Measurements from ENCODE around the gene MELK.

MELK gene

DNA sequence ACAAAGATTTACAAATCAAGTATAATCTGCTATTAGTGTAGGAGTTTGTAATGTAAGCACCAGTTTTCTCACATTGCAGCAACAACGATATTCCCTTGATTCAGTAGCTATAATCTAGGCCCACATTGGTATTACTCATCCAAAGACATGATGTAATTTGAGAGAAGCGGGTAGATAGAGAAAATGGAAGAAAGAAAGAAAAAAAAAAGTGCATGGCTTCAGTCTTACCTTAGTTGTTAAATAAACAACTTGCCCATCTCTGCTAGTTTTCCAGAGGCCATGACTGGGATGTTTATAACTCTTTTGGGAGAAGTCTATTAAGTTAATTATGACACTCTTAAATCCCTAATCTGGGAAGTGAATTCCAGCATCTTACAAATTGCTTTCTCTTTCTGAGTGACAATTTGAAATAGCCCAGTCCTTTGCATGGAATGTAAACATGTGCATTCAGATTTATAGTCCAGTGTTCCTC lies 2.8 kb downstream of the MELK start:
- Histone ChIP-seq H3K4me3 (ENCODE audit: insufficient read depth, low read depth, low read length) (no peak overlapping the region), H3K27me3 (ENCODE audit: control insufficient read depth, insufficient read depth, low read length, poor library complexity, severe bottlenecking) (no peaks in the 10 kb centered on the region), H3K9me3 (ENCODE audit: control insufficient read depth, low read length) (no peaks in the 10 kb centered on the region), H3K27ac (ENCODE audit: insufficient read depth, low read depth, low read length, poor library complexity, severe bottlenecking) (no peak overlapping the region), H3K4me1 (ENCODE audit: control insufficient read depth, insufficient read depth, low read length) (peaks cover 3% of the 10 kb centered on the region), H3K36me3 (ENCODE audit: control insufficient read depth, insufficient read depth, low read length) (no peaks in the 10 kb centered on the region)
- 100% methylated on average over 1 to 2 of the region's 2 CpGs for WGBS, 2 experiments

DNA sequence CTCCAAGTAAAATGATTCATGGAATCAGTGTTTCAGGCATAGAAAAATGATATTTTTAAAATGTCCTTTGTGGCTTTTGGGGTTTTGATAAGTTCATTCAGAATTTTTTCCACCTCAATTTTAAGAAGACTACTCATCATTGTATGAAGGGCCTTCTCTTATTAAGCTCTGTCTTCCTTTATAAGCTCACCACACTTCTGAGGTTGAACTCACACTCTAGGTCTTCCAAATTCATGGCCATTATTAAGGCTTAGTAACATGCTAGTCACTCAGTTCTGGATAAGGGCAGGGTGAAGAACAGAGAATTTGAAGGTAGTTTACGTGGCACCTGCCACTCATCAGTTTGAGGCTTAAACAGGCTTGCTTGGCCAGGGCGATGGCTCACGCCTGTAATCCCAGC lies 4.2 kb downstream of the MELK start:
- no peaks in the 10 kb centered on the region for H3K27me3 ChIP-seq (ENCODE audit: control insufficient read depth, insufficient read depth, low read length, poor library complexity, severe bottlenecking)

DNA sequence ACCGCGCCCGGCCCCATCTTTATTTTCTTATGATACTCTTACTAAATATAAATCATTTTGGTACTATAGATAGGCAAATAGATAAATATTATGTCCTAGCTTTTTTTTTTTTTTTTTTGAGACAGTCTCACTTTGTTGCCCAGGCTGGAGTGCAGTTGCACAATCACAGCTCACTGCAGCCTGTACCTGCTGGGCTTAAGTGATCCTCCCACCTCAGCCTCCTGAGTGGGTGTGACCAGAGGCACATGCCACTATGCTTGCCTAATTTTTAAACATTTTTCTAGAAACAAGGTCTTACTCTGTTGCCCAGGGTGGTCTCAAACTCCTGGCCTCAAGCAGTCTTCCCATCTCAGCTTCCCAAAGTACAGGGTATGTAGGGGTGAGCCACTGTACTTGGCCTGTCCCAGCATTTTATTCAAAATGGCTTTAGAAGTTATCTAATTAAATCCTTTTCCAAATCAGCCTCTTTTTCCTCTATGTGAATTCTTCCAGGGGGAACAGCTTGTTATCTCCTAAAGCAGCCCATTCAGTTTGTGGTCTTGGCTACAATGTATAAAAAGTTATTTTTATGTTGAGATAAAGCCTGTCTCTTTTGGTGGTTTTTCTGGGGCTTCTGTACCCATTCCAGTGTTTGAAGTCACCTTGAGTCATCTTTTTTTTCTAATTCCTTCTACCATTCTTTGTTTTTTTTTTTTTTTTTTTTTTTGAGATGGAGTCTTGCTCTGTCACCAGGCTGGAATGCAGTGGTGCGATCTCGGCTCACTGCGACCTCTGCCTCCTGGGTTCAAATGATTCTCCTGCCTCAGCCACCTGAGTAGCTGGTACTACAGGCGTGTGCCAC lies 12.1 kb downstream of the MELK start:
- WGBS, 2 experiments, result 93 to 96% methylated on average over 7 of the region's 7 CpGs
- Histone ChIP-seq H3K4me1 (ENCODE audit: control insufficient read depth, insufficient read depth, low read length) (no peaks in the 10 kb centered on the region), H3K4me3 (ENCODE audit: insufficient read depth, low read depth, low read length) (no peak overlapping the region), H3K9me3 (ENCODE audit: control insufficient read depth, low read length) (no peaks in the 10 kb centered on the region), H3K36me3 (ENCODE audit: control insufficient read depth, insufficient read depth, low read length) (peaks cover 4% of the 10 kb centered on the region), H3K27me3 (ENCODE audit: control insufficient read depth, insufficient read depth, low read length, poor library complexity, severe bottlenecking) (no peaks in the 10 kb centered on the region), H3K27ac (ENCODE audit: insufficient read depth, low read depth, low read length, poor library complexity, severe bottlenecking) (no peak overlapping the region)

More for the DNA sequence above, 4.2 kb downstream of the MELK start:
- 94% methylated on average over 3 of the region's 3 CpGs for WGBS, 2 experiments
- Histone ChIP-seq H3K4me1 (ENCODE audit: control insufficient read depth, insufficient read depth, low read length) (peaks cover 3% of the 10 kb centered on the region), H3K27ac (ENCODE audit: insufficient read depth, low read depth, low read length, poor library complexity, severe bottlenecking) (no peak overlapping the region), H3K36me3 (ENCODE audit: control insufficient read depth, insufficient read depth, low read length) (no peaks in the 10 kb centered on the region), H3K4me3 (ENCODE audit: insufficient read depth, low read depth, low read length) (no peak overlapping the region), H3K9me3 (ENCODE audit: control insufficient read depth, low read length) (no peaks in the 10 kb centered on the region)

DNA sequence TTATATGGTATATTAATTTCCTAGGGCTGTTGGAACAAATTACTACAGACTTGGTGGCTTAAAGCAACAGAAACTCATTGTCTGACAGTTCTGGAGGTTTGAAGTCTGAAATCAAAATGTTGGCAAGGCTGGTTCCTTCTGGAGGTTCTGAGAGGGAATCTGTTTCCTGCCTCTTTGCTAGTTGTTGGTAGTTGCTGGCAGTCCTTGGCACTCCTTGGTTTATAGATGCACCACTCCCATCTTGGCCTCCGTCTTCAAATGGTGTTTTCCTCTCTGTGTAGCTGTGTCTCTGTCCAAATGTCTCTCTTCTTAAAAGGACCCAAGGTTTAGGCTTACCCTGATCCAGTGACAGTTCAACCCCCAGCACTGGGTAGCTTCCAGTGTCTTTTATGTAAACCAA lies 17.5 kb downstream of the MELK start:
- Histone ChIP-seq H3K27me3 (ENCODE audit: control insufficient read depth, insufficient read depth, low read length, poor library complexity, severe bottlenecking) (no peaks in the 10 kb centered on the region), H3K27ac (ENCODE audit: insufficient read depth, low read depth, low read length, poor library complexity, severe bottlenecking) (no peak overlapping the region), H3K36me3 (ENCODE audit: control insufficient read depth, insufficient read depth, low read length) (peaks cover 14% of the 10 kb centered on the region), H3K4me3 (ENCODE audit: insufficient read depth, low read depth, low read length) (no peak overlapping the region), H3K4me1 (ENCODE audit: control insufficient read depth, insufficient read depth, low read length) (no peaks in the 10 kb centered on the region), H3K9me3 (ENCODE audit: control insufficient read depth, low read length) (no peaks in the 10 kb centered on the region)
- WGBS, 2 experiments, result 90 to 95% methylated on average over 1 of the region's 1 CpG

DNA sequence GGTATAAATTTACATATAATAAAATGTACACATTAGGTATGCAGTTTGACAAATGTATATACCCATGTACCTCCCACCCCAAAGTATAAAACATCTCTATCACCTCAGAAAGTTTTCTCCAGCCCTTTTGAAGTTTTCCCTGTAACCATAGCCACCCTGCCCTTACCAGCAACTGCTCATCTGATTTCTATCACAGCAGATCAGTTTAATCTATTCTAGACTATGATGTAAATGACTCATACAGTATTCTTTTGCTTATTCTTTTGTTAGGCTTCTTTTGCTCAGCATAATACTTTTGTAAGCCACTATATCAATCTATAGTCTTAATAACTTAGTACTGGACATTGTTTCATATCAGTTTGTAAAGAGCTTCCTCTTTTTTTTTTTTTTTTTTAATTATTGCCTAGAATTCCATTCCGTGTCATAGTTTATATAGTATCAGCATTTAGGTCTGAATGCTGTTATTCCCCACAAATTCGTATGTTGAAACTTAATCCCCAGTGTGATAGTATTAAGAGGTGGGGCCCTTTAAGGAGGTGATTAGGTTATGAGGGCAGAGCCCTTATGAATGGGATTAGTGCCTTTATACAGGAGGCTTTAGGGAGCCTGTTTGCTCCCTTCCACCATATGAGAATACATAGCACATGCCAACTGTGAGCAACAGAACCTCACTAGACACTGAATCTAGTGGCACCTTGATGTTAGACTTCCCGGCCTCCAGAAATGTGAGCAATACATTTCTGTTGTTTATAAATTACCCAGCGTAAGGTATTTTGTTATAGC lies 20.3 kb downstream of the MELK start:
- H3K9me3 ChIP-seq (ENCODE audit: control insufficient read depth, low read length), result no peaks in the 10 kb centered on the region
- peaks cover 30% of the 10 kb centered on the region for H3K36me3 ChIP-seq (ENCODE audit: control insufficient read depth, insufficient read depth, low read length)
- no peak overlapping the region for H3K4me3 ChIP-seq (ENCODE audit: insufficient read depth, low read depth, low read length)
- H3K27me3 ChIP-seq (ENCODE audit: control insufficient read depth, insufficient read depth, low read length, poor library complexity, severe bottlenecking), result no peaks in the 10 kb centered on the region
- no peak overlapping the region for H3K27ac ChIP-seq (ENCODE audit: insufficient read depth, low read depth, low read length, poor library complexity, severe bottlenecking)
- WGBS, 2 experiments, result 94 to 99% methylated on average over 4 of the region's 4 CpGs
- H3K4me1 ChIP-seq (ENCODE audit: control insufficient read depth, insufficient read depth, low read length), result no peaks in the 10 kb centered on the region

DNA sequence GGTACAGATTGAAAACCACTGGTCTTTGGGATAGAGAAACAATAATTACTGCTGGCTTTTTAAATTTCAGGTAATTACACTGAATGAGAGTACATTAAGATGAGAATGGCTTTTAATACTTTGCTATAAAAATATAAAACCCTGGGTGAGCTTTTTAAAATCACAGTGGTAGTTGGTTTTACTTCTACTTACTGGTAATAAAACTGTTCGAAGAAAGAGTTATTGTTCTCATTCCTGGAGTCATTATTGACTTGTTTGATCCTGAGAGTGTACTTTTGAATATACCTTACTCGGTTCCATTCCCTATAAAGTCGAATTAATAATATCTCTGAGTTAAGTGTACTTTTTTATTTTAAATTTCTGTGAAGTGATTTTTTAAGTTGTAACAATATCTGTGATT lies 21.5 kb downstream of the MELK start:
- Histone ChIP-seq H3K9me3 (ENCODE audit: control insufficient read depth, low read length) (no peaks in the 10 kb centered on the region), H3K4me3 (ENCODE audit: insufficient read depth, low read depth, low read length) (no peak overlapping the region), H3K36me3 (ENCODE audit: control insufficient read depth, insufficient read depth, low read length) (peaks cover 38% of the 10 kb centered on the region), H3K4me1 (ENCODE audit: control insufficient read depth, insufficient read depth, low read length) (no peaks in the 10 kb centered on the region), H3K27ac (ENCODE audit: insufficient read depth, low read depth, low read length, poor library complexity, severe bottlenecking) (no peak overlapping the region), H3K27me3 (ENCODE audit: control insufficient read depth, insufficient read depth, low read length, poor library complexity, severe bottlenecking) (no peaks in the 10 kb centered on the region)
- WGBS, 2 experiments, result 94 to 96% methylated on average over 3 of the region's 3 CpGs

DNA sequence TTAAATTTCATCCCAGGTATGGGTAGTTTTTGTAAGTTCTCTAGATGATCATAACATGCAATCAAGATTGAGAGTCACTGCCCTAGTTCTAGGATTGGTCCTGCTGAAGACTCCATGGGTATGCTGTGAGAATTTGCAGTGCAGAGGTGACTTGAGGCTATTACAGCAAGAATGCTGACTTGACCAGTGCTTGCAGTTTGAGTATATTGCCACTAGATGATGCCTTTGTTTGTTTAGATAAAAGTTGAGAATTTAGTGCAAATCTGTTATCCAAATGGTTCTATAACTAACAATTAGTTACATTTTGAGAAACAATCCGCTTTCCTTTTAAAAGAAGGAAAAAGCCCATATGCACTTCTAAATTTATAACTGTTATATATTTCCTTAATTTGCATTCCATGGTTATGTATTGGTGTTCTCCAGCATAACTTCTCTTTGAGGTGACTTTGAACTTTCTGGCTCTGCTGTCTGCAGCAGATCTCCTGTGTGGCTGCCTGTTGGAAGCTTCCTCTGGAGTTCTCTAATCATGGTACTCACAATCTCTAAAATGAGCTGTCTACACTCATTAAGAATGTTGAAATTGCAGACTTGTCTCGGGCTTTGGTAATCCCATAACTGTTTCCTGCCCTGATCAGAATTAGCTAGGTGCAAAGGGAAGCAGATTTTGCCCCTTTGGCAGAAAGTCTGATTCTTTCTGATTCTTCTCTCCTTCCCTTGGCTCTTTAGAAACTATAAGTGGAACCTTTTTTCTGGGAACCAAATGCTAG lies 24.9 kb downstream of the MELK start:
- no peaks in the 10 kb centered on the region for H3K4me1 ChIP-seq (ENCODE audit: control insufficient read depth, insufficient read depth, low read length)
- WGBS, 2 experiments, result 88 to 94% methylated on average over 1 of the region's 2 CpGs
- no peak overlapping the region for H3K4me3 ChIP-seq (ENCODE audit: insufficient read depth, low read depth, low read length)
- no peak overlapping the region for H3K27ac ChIP-seq (ENCODE audit: insufficient read depth, low read depth, low read length, poor library complexity, severe bottlenecking)
- no peaks in the 10 kb centered on the region for H3K9me3 ChIP-seq (ENCODE audit: control insufficient read depth, low read length)
- H3K36me3 ChIP-seq (ENCODE audit: control insufficient read depth, insufficient read depth, low read length), result peaks cover 38% of the 10 kb centered on the region
- no peaks in the 10 kb centered on the region for H3K27me3 ChIP-seq (ENCODE audit: control insufficient read depth, insufficient read depth, low read length, poor library complexity, severe bottlenecking)

DNA sequence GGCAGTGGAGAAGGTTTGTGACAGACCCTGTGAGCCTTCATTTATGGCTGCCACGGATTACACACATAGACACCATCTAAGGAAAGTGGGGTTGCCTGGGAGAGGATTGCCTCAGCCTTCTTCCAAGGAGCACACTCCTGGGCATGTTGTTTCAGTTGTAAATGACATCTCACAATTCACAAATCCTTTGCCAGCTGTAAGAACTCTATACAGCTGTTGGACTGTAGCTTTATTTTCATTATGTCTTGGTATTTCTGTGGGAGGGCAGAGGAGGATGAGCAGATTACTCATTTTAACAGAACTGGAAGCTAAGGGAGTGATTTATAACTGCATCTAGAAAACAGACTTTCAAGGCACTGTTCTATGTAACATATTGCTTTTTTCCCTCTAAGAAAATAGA lies 25.6 kb downstream of the MELK start:
- 100% methylated on average over 1 of the region's 1 CpG for WGBS, 2 experiments
- peaks cover 39% of the 10 kb centered on the region for H3K36me3 ChIP-seq (ENCODE audit: control insufficient read depth, insufficient read depth, low read length)
- H3K27me3 ChIP-seq (ENCODE audit: control insufficient read depth, insufficient read depth, low read length, poor library complexity, severe bottlenecking), result no peaks in the 10 kb centered on the region
- no peaks in the 10 kb centered on the region for H3K9me3 ChIP-seq (ENCODE audit: control insufficient read depth, low read length)
- no peaks in the 10 kb centered on the region for H3K4me1 ChIP-seq (ENCODE audit: control insufficient read depth, insufficient read depth, low read length)
- H3K4me3 ChIP-seq (ENCODE audit: insufficient read depth, low read depth, low read length), result no peak overlapping the region
- no peak overlapping the region for H3K27ac ChIP-seq (ENCODE audit: insufficient read depth, low read depth, low read length, poor library complexity, severe bottlenecking)

DNA sequence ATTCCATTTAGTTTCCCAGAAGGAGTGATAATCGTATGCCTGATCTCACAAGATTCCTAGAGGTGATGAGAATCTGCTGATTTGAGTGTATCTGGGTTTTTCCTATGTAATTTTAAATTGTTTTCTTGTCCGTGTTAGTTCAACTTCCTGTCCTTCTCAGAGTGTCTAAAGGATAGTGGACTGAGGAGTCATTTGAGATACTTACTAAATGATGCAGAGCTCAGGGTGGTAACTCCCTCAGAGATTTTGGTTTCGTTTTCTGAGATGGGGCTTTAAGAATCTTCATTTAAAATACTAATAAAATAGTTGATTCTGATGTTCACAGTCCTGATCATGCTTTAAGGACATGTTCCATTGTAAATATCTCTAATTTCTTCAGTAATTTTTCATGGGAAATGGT lies 30.3 kb downstream of the MELK start:
- H3K4me1 ChIP-seq (ENCODE audit: control insufficient read depth, insufficient read depth, low read length), result no peaks in the 10 kb centered on the region
- H3K9me3 ChIP-seq (ENCODE audit: control insufficient read depth, low read length), result no peaks in the 10 kb centered on the region
- H3K27ac ChIP-seq (ENCODE audit: insufficient read depth, low read depth, low read length, poor library complexity, severe bottlenecking), result no peak overlapping the region
- peaks cover 44% of the 10 kb centered on the region for H3K36me3 ChIP-seq (ENCODE audit: control insufficient read depth, insufficient read depth, low read length)
- no peak overlapping the region for H3K4me3 ChIP-seq (ENCODE audit: insufficient read depth, low read depth, low read length)
- WGBS, 2 experiments, result 94 to 97% methylated on average over 2 of the region's 3 CpGs
- H3K27me3 ChIP-seq (ENCODE audit: control insufficient read depth, insufficient read depth, low read length, poor library complexity, severe bottlenecking), result no peaks in the 10 kb centered on the region

DNA sequence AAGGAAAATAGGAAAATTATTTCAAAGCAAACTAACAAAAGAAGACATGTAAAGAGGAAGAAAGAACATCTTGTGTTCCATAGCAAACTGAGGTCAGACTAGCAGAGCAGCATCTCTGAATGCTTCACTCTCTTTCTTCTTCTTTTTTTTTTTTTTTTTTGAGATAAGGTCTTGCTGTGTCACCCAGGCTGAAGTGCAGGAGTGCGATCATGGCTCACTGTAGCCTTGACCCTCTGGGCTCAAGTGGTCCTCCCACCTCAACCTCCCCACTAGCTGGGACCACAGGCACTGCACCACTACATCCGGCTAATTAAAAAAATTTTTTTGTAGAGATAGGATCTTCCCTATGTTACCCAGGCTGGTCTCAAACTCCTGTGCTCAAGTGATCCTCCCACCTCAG lies 36.6 kb downstream of the MELK start:
- 96 to 100% methylated on average over 2 of the region's 2 CpGs for WGBS, 2 experiments
- Histone ChIP-seq H3K4me3 (ENCODE audit: insufficient read depth, low read depth, low read length) (no peak overlapping the region), H3K27ac (ENCODE audit: insufficient read depth, low read depth, low read length, poor library complexity, severe bottlenecking) (no peak overlapping the region), H3K4me1 (ENCODE audit: control insufficient read depth, insufficient read depth, low read length) (no peaks in the 10 kb centered on the region), H3K36me3 (ENCODE audit: control insufficient read depth, insufficient read depth, low read length) (peaks cover 43% of the 10 kb centered on the region), H3K9me3 (ENCODE audit: control insufficient read depth, low read length) (no peaks in the 10 kb centered on the region), H3K27me3 (ENCODE audit: control insufficient read depth, insufficient read depth, low read length, poor library complexity, severe bottlenecking) (no peaks in the 10 kb centered on the region)
